ENCODE measurements around the gene DPYSL3. TPM values are rescaled to one million over a fixed set of nuclear protein-coding genes. Genes with fewer than 3 reads are reported as not detected.

The DPYSL3 gene
- total RNA-seq, 1 donor from 2014 or later: 84.1 TPM

DNA sequence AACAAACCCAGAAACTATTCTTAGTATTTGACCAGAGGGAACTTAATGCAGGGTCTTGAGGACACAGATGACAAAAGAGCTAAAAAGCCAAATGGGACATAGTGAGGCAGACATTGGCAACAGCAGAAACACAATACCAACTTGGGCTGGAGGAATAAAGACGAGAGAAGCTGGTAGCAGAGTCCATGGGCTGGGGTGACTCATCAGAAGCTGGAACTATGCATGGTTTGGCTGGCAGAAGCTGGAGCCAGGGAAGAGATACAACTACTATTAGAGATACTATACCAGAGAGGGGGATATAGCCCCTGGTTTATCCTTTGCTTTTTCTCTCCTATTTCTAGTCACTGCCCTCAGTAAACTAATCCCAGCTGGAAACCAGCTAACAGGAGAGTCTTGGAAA is 29.2 kb upstream of the DPYSL3 start:
- Mint-ChIP-seq H3K4me1 (ENCODE audit: unreplicated experiment) (peaks cover 56% of the 10 kb centered on the region), H3K4me3 (ENCODE audit: unreplicated experiment) (no peak overlapping the region), H3K36me3 (ENCODE audit: unreplicated experiment) (no peaks in the 10 kb centered on the region), H3K27me3 (ENCODE audit: unreplicated experiment) (no peaks in the 10 kb centered on the region), H3K9me3 (ENCODE audit: unreplicated experiment) (no peaks in the 10 kb centered on the region), H3K27ac (ENCODE audit: unreplicated experiment) (peak overlapping the region; percentile 51)
- DNase-seq (ENCODE audit: extremely low spot score, unreplicated experiment): no peak
- TF ChIP-seq CTCF (IDR thresholded peaks at IDR 0.05): no peak

- no peaks in the 10 kb centered on the region for H3K36me3 Mint-ChIP-seq (ENCODE audit: unreplicated experiment)
- no peak for TF ChIP-seq CTCF (IDR thresholded peaks at IDR 0.05)
- H3K9me3 Mint-ChIP-seq (ENCODE audit: unreplicated experiment): no peaks in the 10 kb centered on the region
- H3K4me3 Mint-ChIP-seq (ENCODE audit: unreplicated experiment): no peak overlapping the region
- no peaks in the 10 kb centered on the region for H3K27me3 Mint-ChIP-seq (ENCODE audit: unreplicated experiment)
- H3K27ac Mint-ChIP-seq (ENCODE audit: unreplicated experiment): peak overlapping the region; percentile 51
- no peak for DNase-seq (ENCODE audit: extremely low spot score, unreplicated experiment)
- H3K4me1 Mint-ChIP-seq (ENCODE audit: unreplicated experiment): peaks cover 56% of the 10 kb centered on the region
These were observed 28.4 kb upstream of the DPYSL3 start for GRCh38 chr5:147538236-147538635.

DNA sequence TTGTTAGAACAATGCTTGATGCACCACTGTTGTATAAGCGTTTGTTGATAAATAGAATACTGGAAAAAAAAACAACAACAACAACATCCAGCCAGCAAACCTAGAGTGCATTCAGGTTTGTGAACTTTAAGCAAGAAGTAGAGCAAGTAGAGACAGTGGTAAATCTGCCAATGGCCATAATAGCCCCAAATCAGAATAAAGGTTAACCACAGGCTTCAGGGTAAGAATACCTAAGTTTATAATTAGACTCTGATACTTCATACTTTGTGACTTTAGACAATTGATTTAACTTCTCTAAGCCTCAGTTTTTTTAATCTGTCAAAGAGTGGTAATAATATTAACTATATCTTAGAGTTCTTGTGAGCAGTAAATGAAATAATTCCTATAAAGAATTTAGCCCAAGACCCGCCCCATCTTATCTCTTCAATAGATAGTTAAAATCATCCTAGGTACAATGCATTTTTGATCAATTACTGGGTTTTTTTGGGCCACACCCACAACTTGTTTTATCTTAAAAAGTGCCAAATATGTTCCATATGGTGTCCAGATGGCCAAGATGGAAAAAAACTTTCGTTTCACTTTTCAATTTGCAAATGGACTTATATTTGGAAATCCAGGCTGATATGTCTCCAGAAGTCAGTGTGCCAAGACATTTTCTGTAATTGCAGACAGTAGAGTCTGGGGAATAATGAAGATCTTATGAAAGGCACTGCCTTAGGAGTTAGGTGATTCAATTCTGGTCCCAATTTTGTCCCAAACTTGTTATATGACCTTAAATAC is 24.5 kb upstream of the DPYSL3 start:
- Mint-ChIP-seq H3K27me3 (ENCODE audit: unreplicated experiment) (no peaks in the 10 kb centered on the region), H3K27ac (ENCODE audit: unreplicated experiment) (peak overlapping the region; percentile 95), H3K4me3 (ENCODE audit: unreplicated experiment) (no peak overlapping the region), H3K36me3 (ENCODE audit: unreplicated experiment) (no peaks in the 10 kb centered on the region), H3K9me3 (ENCODE audit: unreplicated experiment) (no peaks in the 10 kb centered on the region), H3K4me1 (ENCODE audit: unreplicated experiment) (peaks cover 71% of the 10 kb centered on the region)
- no peak for TF ChIP-seq CTCF (IDR thresholded peaks at IDR 0.05)
- no peak for DNase-seq (ENCODE audit: extremely low spot score, unreplicated experiment)

- Mint-ChIP-seq H3K4me3 (ENCODE audit: unreplicated experiment) (no peak overlapping the region), H3K9me3 (ENCODE audit: unreplicated experiment) (no peaks in the 10 kb centered on the region), H3K27me3 (ENCODE audit: unreplicated experiment) (no peaks in the 10 kb centered on the region), H3K36me3 (ENCODE audit: unreplicated experiment) (no peaks in the 10 kb centered on the region), H3K27ac (ENCODE audit: unreplicated experiment) (peak overlapping the region; percentile 87), H3K4me1 (ENCODE audit: unreplicated experiment) (peaks cover 50% of the 10 kb centered on the region)
- no peak for TF ChIP-seq CTCF (IDR thresholded peaks at IDR 0.05)
- no peak for DNase-seq (ENCODE audit: extremely low spot score, unreplicated experiment)
These were observed 22.3 kb upstream of the DPYSL3 start for GRCh38 chr5:147532156-147532555.

- no peaks in the 10 kb centered on the region for H3K36me3 Mint-ChIP-seq (ENCODE audit: unreplicated experiment)
- H3K4me1 Mint-ChIP-seq (ENCODE audit: unreplicated experiment): peaks cover 36% of the 10 kb centered on the region
- DNase-seq (ENCODE audit: extremely low spot score, unreplicated experiment): no peak
- H3K27ac Mint-ChIP-seq (ENCODE audit: unreplicated experiment): peak overlapping the region; percentile 87
- no peak overlapping the region for H3K4me3 Mint-ChIP-seq (ENCODE audit: unreplicated experiment)
- TF ChIP-seq CTCF (IDR thresholded peaks at IDR 0.05): no peak
- no peaks in the 10 kb centered on the region for H3K9me3 Mint-ChIP-seq (ENCODE audit: unreplicated experiment)
- no peaks in the 10 kb centered on the region for H3K27me3 Mint-ChIP-seq (ENCODE audit: unreplicated experiment)
These were observed 20.9 kb upstream of the DPYSL3 start for GRCh38 chr5:147530530-147531389.

Data from osteocyte (in vitro differentiated cells).